ENCODE results near the gene AGR2. TPM values are rescaled to one million over a fixed set of nuclear protein-coding genes. Genes with fewer than 3 reads are reported as not detected.
"Not testable (repeated sequence)": the region's sequence is repeated elsewhere in the genome, so short reads cannot be mapped to it uniquely, and the experiment has no call there.

AGR2 gene
- not detected for total RNA-seq

DNA sequence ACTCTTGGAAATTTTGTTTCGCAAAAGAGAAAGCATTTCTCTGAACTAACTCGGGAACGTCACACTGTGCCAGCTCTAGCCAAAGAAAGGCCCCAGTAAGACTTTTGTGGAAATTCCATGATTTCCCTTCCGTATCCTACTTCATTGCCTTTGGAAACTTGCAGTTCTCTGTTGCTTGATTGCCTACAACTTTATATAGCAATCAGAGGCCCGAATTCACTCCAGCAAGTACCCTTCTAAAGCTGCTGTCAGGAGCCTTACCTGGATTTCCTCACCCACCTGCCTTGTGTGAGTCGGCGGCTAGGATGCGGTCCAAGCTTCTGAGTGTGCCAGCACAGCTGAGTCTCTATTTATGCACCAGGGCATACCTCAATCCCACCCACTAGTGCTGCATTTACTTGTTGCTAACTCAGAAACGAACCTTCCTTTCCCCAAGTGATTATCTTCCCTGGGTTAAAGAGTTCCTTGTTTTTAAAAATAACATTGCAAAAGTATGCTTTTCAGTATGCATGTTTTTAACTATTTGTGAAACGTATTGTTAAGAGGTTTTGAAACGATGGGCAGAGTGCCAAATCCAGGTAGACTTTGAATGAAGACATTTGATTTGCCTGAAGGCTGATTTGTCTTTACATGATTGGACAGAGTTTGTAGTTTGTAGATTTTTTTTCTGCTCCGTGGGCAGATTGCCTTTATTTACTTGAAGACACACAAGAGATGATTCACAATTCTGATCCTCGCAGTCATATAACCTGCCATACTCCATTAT, at the start of gene AGR2:
Gene AGR2 (minus strand): TSS at position 326 of the 766 bp plus-strand sequence. CDS start 3,203 bp downstream, outside the sequence.
- Histone ChIP-seq H3K36me3 (no peaks in the 10 kb centered on the region), H3K4me3 (no peak within 1 kb of the TSS), H3K27me3 (no peaks in the 10 kb centered on the region), H3K9me3 (no peaks in the 10 kb centered on the region), H3K27ac (no peak within 1 kb of the TSS), H3K4me1 (no peaks in the 10 kb centered on the region)
- TF ChIP-seq, protein P1, sequence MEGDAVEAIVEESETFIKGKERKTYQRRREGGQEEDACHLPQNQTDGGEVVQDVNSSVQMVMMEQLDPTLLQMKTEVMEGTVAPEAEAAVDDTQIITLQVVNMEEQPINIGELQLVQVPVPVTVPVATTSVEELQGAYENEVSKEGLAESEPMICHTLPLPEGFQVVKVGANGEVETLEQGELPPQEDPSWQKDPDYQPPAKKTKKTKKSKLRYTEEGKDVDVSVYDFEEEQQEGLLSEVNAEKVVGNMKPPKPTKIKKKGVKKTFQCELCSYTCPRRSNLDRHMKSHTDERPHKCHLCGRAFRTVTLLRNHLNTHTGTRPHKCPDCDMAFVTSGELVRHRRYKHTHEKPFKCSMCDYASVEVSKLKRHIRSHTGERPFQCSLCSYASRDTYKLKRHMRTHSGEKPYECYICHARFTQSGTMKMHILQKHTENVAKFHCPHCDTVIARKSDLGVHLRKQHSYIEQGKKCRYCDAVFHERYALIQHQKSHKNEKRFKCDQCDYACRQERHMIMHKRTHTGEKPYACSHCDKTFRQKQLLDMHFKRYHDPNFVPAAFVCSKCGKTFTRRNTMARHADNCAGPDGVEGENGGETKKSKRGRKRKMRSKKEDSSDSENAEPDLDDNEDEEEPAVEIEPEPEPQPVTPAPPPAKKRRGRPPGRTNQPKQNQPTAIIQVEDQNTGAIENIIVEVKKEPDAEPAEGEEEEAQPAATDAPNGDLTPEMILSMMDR (IDR thresholded peaks at IDR 0.05) = no peak
- no peak for DNase-seq (ENCODE audit: low spot score)

DNA sequence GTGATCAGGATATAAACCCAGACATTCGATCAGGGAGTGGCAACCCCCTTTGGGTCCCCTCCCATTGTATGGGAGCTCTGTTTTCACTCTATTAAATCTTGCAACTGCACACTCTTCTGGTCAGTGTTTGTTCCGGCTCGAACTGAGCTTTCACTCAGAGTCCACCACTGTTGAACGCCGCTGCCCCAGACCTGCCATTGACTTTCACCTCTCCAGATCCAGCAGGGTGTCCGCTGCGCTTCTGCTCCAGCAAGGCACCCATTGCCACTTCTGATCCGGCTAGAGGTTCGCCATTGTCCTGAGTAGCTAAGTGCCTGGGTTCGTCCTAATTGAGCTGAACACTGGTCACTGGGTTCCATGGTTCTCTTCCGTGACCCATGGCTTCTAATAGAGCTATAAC, 48.4 kb upstream of the AGR2 start:
- not testable (repeated sequence) for DNase-seq (ENCODE audit: low spot score); H3K4me1 ChIP-seq

DNA sequence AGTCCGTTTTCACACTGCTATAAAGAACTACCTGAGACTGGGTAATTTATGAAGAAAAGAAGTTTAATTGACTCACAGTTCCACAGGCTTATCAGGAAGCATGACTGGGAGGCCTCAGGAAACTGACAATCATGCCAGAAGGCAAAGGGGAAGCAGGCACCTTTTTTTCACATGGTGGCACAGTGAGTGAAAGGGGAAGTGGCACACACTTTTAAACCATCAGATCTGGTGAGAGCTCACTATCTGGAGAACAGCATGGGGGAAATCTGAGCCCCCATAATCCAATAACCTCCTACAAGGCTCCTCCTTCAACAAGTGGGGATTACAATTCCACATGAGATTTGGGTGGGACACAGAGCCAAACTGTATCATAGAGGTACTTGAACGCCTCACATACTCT, 47.0 kb upstream of the AGR2 start:
- H3K4me3 ChIP-seq = no peak overlapping the region
- TF ChIP-seq, protein P1 (IDR thresholded peaks at IDR 0.05) = no peak
- H3K27ac ChIP-seq = no peak overlapping the region
- no peaks in the 10 kb centered on the region for H3K4me1 ChIP-seq
- H3K9me3 ChIP-seq = no peaks in the 10 kb centered on the region
- H3K27me3 ChIP-seq = no peaks in the 10 kb centered on the region
- DNase-seq (ENCODE audit: low spot score) = no peak
- no peaks in the 10 kb centered on the region for H3K36me3 ChIP-seq

More for the DNA sequence above, 48.4 kb upstream of the AGR2 start:
- not testable (repeated sequence) for H3K9me3 ChIP-seq, H3K27me3 ChIP-seq, H3K4me3 ChIP-seq, H3K36me3 ChIP-seq, H3K27ac ChIP-seq

DNA sequence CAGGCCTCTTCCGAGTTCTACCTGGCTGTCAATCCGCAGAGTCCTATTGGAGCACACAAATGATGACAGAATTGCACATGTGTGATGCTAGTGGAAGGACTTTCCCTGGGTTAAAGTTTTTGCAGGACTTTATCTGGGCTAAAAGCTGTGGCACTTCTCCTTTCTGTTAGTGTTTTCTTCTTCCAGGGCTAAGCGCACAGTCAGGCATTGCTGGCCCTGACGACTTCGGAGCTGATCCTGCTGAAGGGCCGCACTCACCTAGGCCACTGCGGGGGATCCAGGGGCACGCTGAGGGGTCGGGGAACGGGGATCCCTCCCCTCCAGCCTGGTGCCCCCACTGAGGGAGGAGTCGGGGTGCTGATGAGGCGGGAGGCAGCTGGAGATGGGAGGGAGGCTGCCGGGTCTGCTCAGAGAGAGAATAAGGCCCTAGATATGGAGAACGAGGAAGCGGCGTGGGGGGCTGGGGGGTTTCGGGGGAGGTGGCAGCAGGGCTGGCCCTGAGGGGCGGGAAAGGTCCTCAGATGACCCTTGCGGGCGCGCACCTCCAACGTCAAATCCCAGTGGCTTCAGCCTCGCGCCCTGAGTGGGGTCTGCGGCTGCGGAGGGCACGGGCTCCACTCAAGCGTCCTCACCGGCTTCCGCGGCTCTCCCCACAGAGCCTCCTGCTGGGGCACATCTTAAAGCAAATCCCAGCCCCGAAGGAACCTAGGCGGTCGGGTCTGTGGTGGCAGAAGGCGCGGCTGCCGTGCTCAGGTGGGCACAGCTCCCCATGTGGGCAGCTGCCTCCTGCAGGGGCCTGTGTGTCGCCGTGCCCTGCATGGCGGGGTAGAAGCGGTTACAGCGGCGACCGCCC, 46.0 kb upstream of the AGR2 start:
- Histone ChIP-seq H3K36me3 (no peaks in the 10 kb centered on the region), H3K27ac (no peak overlapping the region), H3K4me3 (no peak overlapping the region), H3K27me3 (no peaks in the 10 kb centered on the region), H3K4me1 (no peaks in the 10 kb centered on the region), H3K9me3 (no peaks in the 10 kb centered on the region)
- TF ChIP-seq, protein P1 (IDR thresholded peaks at IDR 0.05) = no peak
- no peak for DNase-seq (ENCODE audit: low spot score)

DNA sequence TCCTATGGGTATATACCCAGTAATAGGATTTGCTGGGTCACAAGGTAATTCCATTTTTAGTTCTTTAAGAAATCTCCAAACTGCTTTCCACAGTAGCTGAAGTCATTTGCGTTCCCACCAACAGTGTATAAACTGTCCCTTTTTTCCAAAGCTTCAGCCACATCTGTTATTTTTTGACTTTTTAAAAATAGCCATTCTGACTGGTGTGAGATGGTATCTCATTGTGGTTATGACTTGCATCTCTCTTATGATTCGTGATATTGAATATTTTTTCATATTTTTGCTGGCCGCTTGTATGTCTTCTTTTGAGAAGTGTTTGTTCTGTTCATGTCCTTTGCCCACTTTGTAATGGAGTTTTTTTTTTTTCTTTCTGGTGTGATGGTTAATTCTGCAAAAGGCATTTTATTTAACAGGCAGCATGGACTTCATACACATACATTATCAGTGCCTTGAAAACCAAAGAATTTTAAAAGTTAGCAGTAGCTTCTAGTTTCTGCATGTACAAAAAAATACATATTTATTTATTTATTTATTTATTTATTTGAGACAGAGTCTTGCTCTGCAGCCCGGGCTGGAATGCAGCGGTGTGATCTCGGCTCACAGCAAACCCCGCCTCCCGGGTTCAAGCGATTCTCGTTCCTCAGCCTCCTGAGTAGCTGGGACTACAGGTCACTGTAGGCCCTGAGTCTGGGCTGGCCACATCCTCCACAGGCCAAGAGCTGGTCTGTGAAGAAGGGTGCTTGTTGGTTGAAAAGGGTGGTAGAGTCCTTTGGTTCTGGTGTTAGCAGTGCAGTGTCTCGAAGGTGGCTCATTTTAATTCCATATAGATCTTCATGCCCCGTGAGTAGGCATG, 44.7 kb upstream of the AGR2 start:
- TF ChIP-seq, protein P1 (IDR thresholded peaks at IDR 0.05) = no peak
- Histone ChIP-seq H3K36me3 (no peaks in the 10 kb centered on the region), H3K4me3 (no peak overlapping the region), H3K4me1 (no peaks in the 10 kb centered on the region), H3K27me3 (no peaks in the 10 kb centered on the region), H3K27ac (no peak overlapping the region), H3K9me3 (no peaks in the 10 kb centered on the region)
- DNase-seq (ENCODE audit: low spot score) = no peak

All from right atrium auricular region (tissue), 2 donors.